ENCODE results near the gene OSCAR. TPM values are rescaled to one million over a fixed set of nuclear protein-coding genes. Genes with fewer than 3 reads are reported as not detected.

Gene OSCAR
- polyA plus RNA-seq, 1 donor, result 0.07 TPM

GRCh38 chr19:54095136-54095858 is 5.3 kb downstream of the OSCAR start:
- DNase-seq, result no peak

GRCh38 chr19:54094426-54095000 is 6.1 kb downstream of the OSCAR start:
- no peak for DNase-seq

GRCh38 chr19:54084410-54084809 is 16.2 kb downstream of the OSCAR start:
- no peak for DNase-seq

GRCh38 chr19:54081032-54081431 is 19.6 kb downstream of the OSCAR start, which contains the start of gene TARM1:
Gene TARM1 (minus strand): TSS chr19:54081365. CDS start chr19:54081340, 25 bp downstream.
- DNase-seq, result no peak

GRCh38 chr19:54077334-54077733 is 23.3 kb downstream of the OSCAR start:
- no peak for DNase-seq

- no peak for DNase-seq
These were observed 25.8 kb downstream of the OSCAR start for GRCh38 chr19:54074851-54075250.

- DNase-seq, result no peak
These were observed 26.8 kb downstream of the OSCAR start for GRCh38 chr19:54073829-54074228.

GRCh38 chr19:54069470-54069869 is 31.1 kb downstream of the OSCAR start:
- no peak for DNase-seq

GRCh38 chr19:54063350-54064116 is 37.1 kb downstream of the OSCAR start, which contains the start of gene VSTM1:
Gene VSTM1 (minus strand): TSS chr19:54063897. CDS start chr19:54063777, 120 bp downstream.
- DNase-seq, result no peak

- DNase-seq, result no peak
These were observed 38.0 kb downstream of the OSCAR start for GRCh38 chr19:54062643-54063042.

GRCh38 chr19:54047616-54048015 is 53.0 kb downstream of the OSCAR start:
- DNase-seq, result no peak

- no peak for DNase-seq
These were observed 54.8 kb downstream of the OSCAR start for GRCh38 chr19:54045771-54046170.

Other genes starting within 250 kb of the OSCAR start
- 63.4 TPM for gene MYADM, start 232.9 kb downstream of the OSCAR start, polyA plus RNA-seq (ENCODE audit: insufficient read length)
- 0.65 TPM for gene PRKCG, start 218.6 kb downstream of the OSCAR start, polyA plus RNA-seq (ENCODE audit: insufficient read length)
- gene CACNG7, start 191.5 kb downstream of the OSCAR start, polyA plus RNA-seq (ENCODE audit: insufficient read length), result 0.32 TPM
- 0.33 TPM for gene CACNG8, start 137.9 kb downstream of the OSCAR start, polyA plus RNA-seq (ENCODE audit: insufficient read length)
- gene CACNG6, start 109.2 kb downstream of the OSCAR start, polyA plus RNA-seq (ENCODE audit: insufficient read length), result 0.71 TPM
- not detected for gene VSTM1, start 36.9 kb downstream of the OSCAR start, polyA plus RNA-seq (ENCODE audit: insufficient read length)
- 0.22 TPM for gene TARM1, start 19.4 kb downstream of the OSCAR start, polyA plus RNA-seq (ENCODE audit: insufficient read length)
- 105 TPM for gene NDUFA3, start 2.1 kb upstream of the OSCAR start, polyA plus RNA-seq (ENCODE audit: insufficient read length)
- gene TFPT, start 14.9 kb upstream of the OSCAR start, polyA plus RNA-seq (ENCODE audit: insufficient read length), result 14.3 TPM
- gene PRPF31, start 15.0 kb upstream of the OSCAR start, polyA plus RNA-seq (ENCODE audit: insufficient read length), result 68.7 TPM
- gene CNOT3, start 37.0 kb upstream of the OSCAR start, polyA plus RNA-seq (ENCODE audit: insufficient read length), result 81.7 TPM
- gene LENG1, start 58.9 kb upstream of the OSCAR start, polyA plus RNA-seq (ENCODE audit: insufficient read length), result 6.3 TPM
- 32.3 TPM for gene TMC4, start 72.4 kb upstream of the OSCAR start, polyA plus RNA-seq (ENCODE audit: insufficient read length)
- gene MBOAT7, start 88.8 kb upstream of the OSCAR start, polyA plus RNA-seq (ENCODE audit: insufficient read length), result 58.7 TPM
- gene TSEN34, start 90.5 kb upstream of the OSCAR start, polyA plus RNA-seq (ENCODE audit: insufficient read length), result 39.8 TPM
- 1,221 TPM for gene RPS9, start 100.1 kb upstream of the OSCAR start, polyA plus RNA-seq (ENCODE audit: insufficient read length)
- 0.76 TPM for gene LILRB3, start 122.2 kb upstream of the OSCAR start, polyA plus RNA-seq (ENCODE audit: insufficient read length)
- gene LILRA6, start 142.0 kb upstream of the OSCAR start, polyA plus RNA-seq (ENCODE audit: insufficient read length), result 0.32 TPM
- gene LILRB5, start 156.5 kb upstream of the OSCAR start, polyA plus RNA-seq (ENCODE audit: insufficient read length), result 1.6 TPM
- gene LILRB2, start 180.3 kb upstream of the OSCAR start, polyA plus RNA-seq (ENCODE audit: insufficient read length), result 0.45 TPM
- 0.45 TPM for gene LILRA5, start 212.4 kb upstream of the OSCAR start, polyA plus RNA-seq (ENCODE audit: insufficient read length)
- gene LILRA4, start 238.4 kb upstream of the OSCAR start, polyA plus RNA-seq (ENCODE audit: insufficient read length), result not detected